ENCODE measurements around the gene GRHL3. TPM values are rescaled to one million over a fixed set of nuclear protein-coding genes. Genes with fewer than 3 reads are reported as not detected.

The GRHL3 gene
- total and polyA plus RNA-seq, 2 experiments from 2014 or later: not detected

GRCh38 chr1:24329797-24330543, 10.8 kb downstream of the GRHL3 start:
- in situ Hi-C loops (cut with MboI): no loop called here
- 55 to 68% methylated on average over 2 of the region's 2 CpGs for WGBS, 2 experiments (ENCODE audit: low coverage in 1 of 2, low lambda C conversion rate in 2 of 2, missing lambda C conversion rate in 2 of 2)

GRCh38 chr1:24331961-24332673, 13.0 kb downstream of the GRHL3 start:
- TF ChIP-seq EZH2 (IDR thresholded peaks at IDR 0.05; ENCODE audit: insufficient read depth, poor library complexity, severe bottlenecking): no peak
- TF ChIP-seq EZH2phosphoT487 (IDR thresholded peaks at IDR 0.05; ENCODE audit: insufficient read depth, low read depth): no peak
- peaks cover 20% of the 10 kb centered on the region for H3F3A ChIP-seq (ENCODE audit: insufficient read depth)
- H3K9me3 ChIP-seq (ENCODE audit: low read depth): no peaks in the 10 kb centered on the region
- no peak for DNase-seq
- peaks cover 27% of the 10 kb centered on the region for H3K4me1 ChIP-seq (ENCODE audit: insufficient read depth)
- no peak overlapping the region for H3K4me2 ChIP-seq (ENCODE audit: unreplicated experiment)
- 63 to 72% methylated on average over 7 of the region's 7 CpGs for WGBS, 2 experiments (ENCODE audit: low coverage in 1 of 2, low lambda C conversion rate in 2 of 2, missing lambda C conversion rate in 2 of 2)
- H3K36me3 ChIP-seq (ENCODE audit: low read depth): no peaks in the 10 kb centered on the region
- no peak overlapping the region for H3K27ac ChIP-seq
- H3K9me2 ChIP-seq (ENCODE audit: insufficient read depth): no peaks in the 10 kb centered on the region
- H3K9ac ChIP-seq: no peak overlapping the region
- H3K27me3 ChIP-seq (replicated peaks; ENCODE audit: insufficient read depth): no peaks in the 10 kb centered on the region
- H3K4me3 ChIP-seq: no peak overlapping the region
- no peaks in the 10 kb centered on the region for H4K20me1 ChIP-seq (ENCODE audit: insufficient read depth)
- in situ Hi-C loops (cut with MboI): no loop called here
- no peaks in the 10 kb centered on the region for H3K79me2 ChIP-seq (ENCODE audit: insufficient read depth)
- H2AFZ ChIP-seq: no peak overlapping the region

More at GRCh38 chr1:24329797-24330543, 10.8 kb downstream of the GRHL3 start:
- TF ChIP-seq EZH2phosphoT487 (IDR thresholded peaks at IDR 0.05; ENCODE audit: insufficient read depth, low read depth) (no peak), EZH2 (IDR thresholded peaks at IDR 0.05; ENCODE audit: insufficient read depth, poor library complexity, severe bottlenecking) (no peak)
- Histone ChIP-seq H3K9ac (no peak overlapping the region), H3K79me2 (ENCODE audit: insufficient read depth) (no peaks in the 10 kb centered on the region), H3K36me3 (ENCODE audit: low read depth) (no peaks in the 10 kb centered on the region), H3K4me2 (ENCODE audit: unreplicated experiment) (no peak overlapping the region), H3K9me3 (ENCODE audit: low read depth) (no peaks in the 10 kb centered on the region), H3K27me3 (replicated peaks; ENCODE audit: insufficient read depth) (no peaks in the 10 kb centered on the region), H2AFZ (no peak overlapping the region), H4K20me1 (ENCODE audit: insufficient read depth) (no peaks in the 10 kb centered on the region), H3K4me3 (no peak overlapping the region), H3K9me2 (ENCODE audit: insufficient read depth) (no peaks in the 10 kb centered on the region), H3K4me1 (ENCODE audit: insufficient read depth) (peaks cover 27% of the 10 kb centered on the region), H3K27ac (peak overlapping the region; percentile 3; the same call in 1 of the 2 replicates), H3F3A (ENCODE audit: insufficient read depth) (peaks cover 20% of the 10 kb centered on the region)
- peak; percentile 61 for DNase-seq

GRCh38 chr1:24336075-24336474, 16.9 kb downstream of the GRHL3 start:
- Histone ChIP-seq H2AFZ (no peak overlapping the region), H3K36me3 (ENCODE audit: low read depth) (no peaks in the 10 kb centered on the region), H3K9me3 (ENCODE audit: low read depth) (no peaks in the 10 kb centered on the region), H3K27me3 (replicated peaks; ENCODE audit: insufficient read depth) (no peaks in the 10 kb centered on the region), H3K4me3 (no peak overlapping the region), H3F3A (ENCODE audit: insufficient read depth) (peaks cover 3% of the 10 kb centered on the region; the same call in 1 of the 2 replicates), H3K9me2 (ENCODE audit: insufficient read depth) (no peaks in the 10 kb centered on the region), H3K79me2 (ENCODE audit: insufficient read depth) (no peaks in the 10 kb centered on the region), H3K27ac (no peak overlapping the region), H3K4me1 (ENCODE audit: insufficient read depth) (no peaks in the 10 kb centered on the region), H3K9ac (no peak overlapping the region), H3K4me2 (ENCODE audit: unreplicated experiment) (no peak overlapping the region), H4K20me1 (ENCODE audit: insufficient read depth) (no peaks in the 10 kb centered on the region)
- 27 to 29% methylated on average over 5 of the region's 5 CpGs for WGBS, 2 experiments (ENCODE audit: low coverage in 1 of 2, low lambda C conversion rate in 2 of 2, missing lambda C conversion rate in 2 of 2)
- in situ Hi-C loops (cut with MboI): no loop called here
- no peak for DNase-seq
- TF ChIP-seq EZH2phosphoT487 (IDR thresholded peaks at IDR 0.05; ENCODE audit: insufficient read depth, low read depth) (no peak), EZH2 (IDR thresholded peaks at IDR 0.05; ENCODE audit: insufficient read depth, poor library complexity, severe bottlenecking) (no peak)

GRCh38 chr1:24337455-24337854, 18.3 kb downstream of the GRHL3 start:
- no peak for DNase-seq
- no peaks in the 10 kb centered on the region for H3K36me3 ChIP-seq (ENCODE audit: low read depth)
- TF ChIP-seq EZH2phosphoT487 (IDR thresholded peaks at IDR 0.05; ENCODE audit: insufficient read depth, low read depth): no peak
- TF ChIP-seq EZH2 (IDR thresholded peaks at IDR 0.05; ENCODE audit: insufficient read depth, poor library complexity, severe bottlenecking): no peak
- no peaks in the 10 kb centered on the region for H3K79me2 ChIP-seq (ENCODE audit: insufficient read depth)
- H3K9ac ChIP-seq: no peak overlapping the region
- no peaks in the 10 kb centered on the region for H3K9me3 ChIP-seq (ENCODE audit: low read depth)
- no peaks in the 10 kb centered on the region for H3K4me1 ChIP-seq (ENCODE audit: insufficient read depth)
- no peak overlapping the region for H3K4me2 ChIP-seq (ENCODE audit: unreplicated experiment)
- H3F3A ChIP-seq (ENCODE audit: insufficient read depth): no peaks in the 10 kb centered on the region
- in situ Hi-C loops (cut with MboI): no loop called here
- H4K20me1 ChIP-seq (ENCODE audit: insufficient read depth): no peaks in the 10 kb centered on the region
- 90 to 93% methylated on average over 4 of the region's 4 CpGs for WGBS, 2 experiments (ENCODE audit: low coverage in 1 of 2, low lambda C conversion rate in 2 of 2, missing lambda C conversion rate in 2 of 2)
- H3K27me3 ChIP-seq (replicated peaks; ENCODE audit: insufficient read depth): no peaks in the 10 kb centered on the region
- H2AFZ ChIP-seq: no peak overlapping the region
- no peak overlapping the region for H3K27ac ChIP-seq
- no peaks in the 10 kb centered on the region for H3K9me2 ChIP-seq (ENCODE audit: insufficient read depth)
- H3K4me3 ChIP-seq: no peak overlapping the region
